Body of pancreas (tissue), 4 donors: ENCODE measurements around the gene ANO2. TPM values are rescaled to one million over a fixed set of nuclear protein-coding genes. Genes with fewer than 3 reads are reported as not detected.

Source experiments
- ATAC-seq: fragments of 150-250 bp; one replicate; pipeline ENCODE4 v1.9.1; 2016
- DNase-seq, 4 donors: peaks; one replicate each; pipeline ENCODE4 v3.0.0-alpha.2; 2019
- H3K27ac ChIP-seq, 4 donors: fragments of 200-600 bp; sonication (generic); 1 replicate in 3 of 4; 2 replicates in 1 of 4; pipeline versions ENCODE4 v1.5.1 to v1.6.1; 2016 to 2019; ENCODE audit warnings: mild to moderate bottlenecking in 1 of 4, mixed read lengths in 1 of 4, moderate library complexity in 1 of 4
- H3K27me3 ChIP-seq, 2 donors: fragments of 200-600 bp; sonication (generic); one replicate each; pipeline ENCODE4 v1.6.0; 2016; ENCODE audit warnings: mild to moderate bottlenecking in 1 of 2
- H3K36me3 ChIP-seq, 2 donors: fragments of 200-600 bp; sonication (generic); replicated peaks in 1 of 2; 2 replicates each; pipeline ENCODE4 v1.5.1; 2016; ENCODE audit warnings: low read depth in 2 of 2; ENCODE audit not compliant: insufficient read depth in 1 of 2
- H3K4me1 ChIP-seq: fragments of 200-600 bp; sonication (generic); one replicate; pipeline ENCODE4 v1.6.0; 2016
- H3K4me3 ChIP-seq, 2 donors: fragments of 200-600 bp; sonication (generic); 1 replicate in 1 of 2; 2 replicates in 1 of 2; pipeline ENCODE4 v1.5.1; 2016 to 2019
- H3K9me3 ChIP-seq, 3 donors: fragments of 200-600 bp; sonication (generic); 1 replicate in 2 of 3; 2 replicates in 1 of 3; pipeline ENCODE4 v1.5.1; 2016
- CTCF ChIP-seq, 7 experiments: fragments of 450-650 bp in 4 of 7; fragments of 200-600 bp in 3 of 7; sonication (generic) in 3 of 7; IDR thresholded peaks; one replicate each; pipeline ENCODE4 v1.5.1; 2016 to 2019; ENCODE audit warnings: antibody characterized with exemption in 7 of 7
- POLR2A ChIP-seq, 3 donors: fragments of 450-650 bp; IDR thresholded peaks; one replicate each; pipeline ENCODE4 v1.6.1; 2016; ENCODE audit warnings: antibody characterized with exemption in 3 of 3, mild to moderate bottlenecking in 2 of 3
- WGBS, 2 donors: methylation state at CpG; one replicate each; pipeline ENCODE4 v1.1.5; 2017; 5-methylcytosine and 5-hydroxymethylcytosine counted together
- intact Hi-C: fragments of 100-400 bp; cut with DNase I; formaldehyde crosslinking; loops from one replicate; pipeline ENCODE4 v1.15.1; 2023
- total RNA-seq, 2 donors: library from RNA; depleted of rRNA; stranded (reverse); fragments of >200 nt; gene quantifications; one replicate each; pipeline ENCODE4 v1.1.0, GENCODE V29; 2016

Gene ANO2
- total RNA-seq, 2 donors from 2014 or later, result 2.1 to 4.3 TPM

DNA sequence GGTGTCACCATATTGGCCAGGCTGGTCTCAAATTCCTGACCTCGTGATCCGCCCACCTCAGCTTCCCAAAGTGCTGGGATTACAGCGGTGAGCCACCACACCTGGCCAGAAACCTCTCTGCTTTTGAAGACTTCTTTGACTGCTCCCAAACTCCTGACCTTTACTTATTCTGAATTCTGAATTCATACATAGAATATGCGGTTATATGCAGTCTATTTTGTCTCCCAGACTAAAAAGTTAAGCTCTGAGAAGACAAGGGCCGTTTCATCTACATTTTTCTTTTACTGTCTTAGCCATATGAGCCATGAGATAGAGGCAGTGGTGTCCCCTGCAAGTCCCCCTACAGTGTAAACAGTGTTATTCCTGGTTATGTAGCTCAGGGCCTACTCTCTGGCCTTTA, 333.9 kb downstream of the ANO2 start:
- TF ChIP-seq CTCF (IDR thresholded peaks at IDR 0.05), result no peak
- TF ChIP-seq POLR2A (IDR thresholded peaks at IDR 0.05), result no peak
- Histone ChIP-seq H3K4me3 (no peak overlapping the region), H3K9me3 (no peaks in the 10 kb centered on the region), H3K27me3 (no peaks in the 10 kb centered on the region), H3K27ac (no peak overlapping the region), H3K4me1 (no peaks in the 10 kb centered on the region), H3K36me3 (no peaks in the 10 kb centered on the region)
- intact Hi-C loops, result no loop called here
- DNase-seq (no peak), ATAC-seq (no peak)
- WGBS, 2 donors, result 67 to 77% methylated on average over 5 of the region's 5 CpGs

- H3K4me3 ChIP-seq, result no peak overlapping the region
- no peaks in the 10 kb centered on the region for H3K36me3 ChIP-seq
- ATAC-seq, result no peak
- H3K27me3 ChIP-seq, result no peaks in the 10 kb centered on the region
- 74 to 77% methylated on average over 4 of the region's 4 CpGs for WGBS, 2 donors
- intact Hi-C loops, result no loop called here
- TF ChIP-seq CTCF (IDR thresholded peaks at IDR 0.05) (no peak), POLR2A (IDR thresholded peaks at IDR 0.05) (no peak)
- no peak for DNase-seq
- H3K27ac ChIP-seq, result no peak overlapping the region
- no peaks in the 10 kb centered on the region for H3K9me3 ChIP-seq
- H3K4me1 ChIP-seq, result no peaks in the 10 kb centered on the region
Measured at GRCh38 chr12:5599378-5599777, 345.7 kb downstream of the ANO2 start.

GRCh38 chr12:5593998-5594397, 351.1 kb downstream of the ANO2 start:
- no peaks in the 10 kb centered on the region for H3K27me3 ChIP-seq
- ATAC-seq, result no peak
- no peaks in the 10 kb centered on the region for H3K4me1 ChIP-seq
- intact Hi-C loops, result no loop called here
- no peaks in the 10 kb centered on the region for H3K36me3 ChIP-seq
- no peak overlapping the region for H3K4me3 ChIP-seq
- DNase-seq, result no peak
- no peak overlapping the region for H3K27ac ChIP-seq
- TF ChIP-seq CTCF (IDR thresholded peaks at IDR 0.05), result no peak
- TF ChIP-seq POLR2A (IDR thresholded peaks at IDR 0.05), result no peak
- H3K9me3 ChIP-seq, result no peaks in the 10 kb centered on the region

DNA sequence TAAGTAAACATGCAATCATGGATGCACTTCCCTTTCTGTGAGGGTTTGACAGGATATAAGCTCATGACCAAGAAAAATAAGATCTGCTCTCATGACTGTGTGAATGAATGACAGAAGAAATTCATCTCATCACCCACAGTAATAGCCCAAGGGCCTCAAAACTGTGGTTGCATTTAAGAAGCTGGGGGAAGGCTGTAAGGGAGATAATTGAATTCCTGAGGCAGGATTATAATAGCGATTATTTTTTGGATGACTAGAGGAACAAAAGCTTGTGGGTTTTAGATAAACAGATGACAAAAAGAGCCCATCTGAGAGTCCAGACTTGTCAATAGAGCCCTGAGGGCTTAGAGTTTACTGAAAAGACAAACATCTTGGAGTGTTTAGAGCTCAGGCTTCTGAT, 352.0 kb downstream of the ANO2 start:
- ATAC-seq, result no peak
- Histone ChIP-seq H3K27me3 (no peaks in the 10 kb centered on the region), H3K4me3 (no peak overlapping the region), H3K9me3 (no peaks in the 10 kb centered on the region), H3K27ac (no peak overlapping the region), H3K4me1 (no peaks in the 10 kb centered on the region), H3K36me3 (no peaks in the 10 kb centered on the region)
- no peak for TF ChIP-seq POLR2A (IDR thresholded peaks at IDR 0.05)
- TF ChIP-seq CTCF (IDR thresholded peaks at IDR 0.05), result no peak
- intact Hi-C loops, result no loop called here
- no peak for DNase-seq
- WGBS, 2 donors, result 87 to 88% methylated on average over 1 of the region's 1 CpG

- H3K9me3 ChIP-seq, result no peaks in the 10 kb centered on the region
- no peak for DNase-seq
- H3K4me1 ChIP-seq, result no peaks in the 10 kb centered on the region
- no peaks in the 10 kb centered on the region for H3K36me3 ChIP-seq
- H3K27me3 ChIP-seq, result no peaks in the 10 kb centered on the region
- no peak overlapping the region for H3K27ac ChIP-seq
- intact Hi-C loops, result no loop called here
- ATAC-seq, result no peak
- H3K4me3 ChIP-seq, result no peak overlapping the region
- WGBS, 2 donors, result 65 to 72% methylated on average over 8 of the region's 8 CpGs
- TF ChIP-seq CTCF (IDR thresholded peaks at IDR 0.05), result no peak
- TF ChIP-seq POLR2A (IDR thresholded peaks at IDR 0.05), result no peak
Measured at GRCh38 chr12:5592310-5592709, 352.7 kb downstream of the ANO2 start.
